ENCODE measurements around the gene SERAC1.
A peak's percentile ranks its signal among the peaks of the same experiment; 100 is the strongest.

The SERAC1 gene

DNA sequence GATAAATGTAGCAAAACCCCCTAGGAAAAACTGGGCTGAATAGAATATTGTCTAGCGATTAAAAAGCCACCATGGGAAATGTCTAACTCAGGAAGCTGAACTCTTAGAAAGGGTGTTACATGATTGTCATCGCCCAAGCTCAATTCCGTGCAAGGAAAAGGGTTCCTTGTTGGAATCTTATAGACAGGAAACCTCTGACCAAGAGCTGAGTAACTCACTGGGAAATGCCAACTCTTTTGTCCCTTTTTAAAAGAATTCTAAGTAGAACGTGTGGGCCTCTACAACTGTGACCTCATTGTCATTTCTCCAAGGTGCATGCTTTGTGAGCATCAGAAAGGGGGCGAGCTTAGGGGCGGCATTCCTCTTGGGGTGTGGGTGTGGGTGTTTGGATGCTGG, 98.3 kb downstream of the SERAC1 start:
- H3K27me3 Mint-ChIP-seq, result no peaks in the 10 kb centered on the region
- DNase-seq, result no peak
- H3K4me1 Mint-ChIP-seq (ENCODE audit: low read depth), result peaks cover 31% of the 10 kb centered on the region
- H3K4me3 Mint-ChIP-seq, result no peak overlapping the region
- H3K36me3 Mint-ChIP-seq (ENCODE audit: low read depth), result peaks cover 82% of the 10 kb centered on the region
- no peaks in the 10 kb centered on the region for H3K9me3 Mint-ChIP-seq
- peak overlapping the region; percentile 76 for H3K27ac Mint-ChIP-seq

DNA sequence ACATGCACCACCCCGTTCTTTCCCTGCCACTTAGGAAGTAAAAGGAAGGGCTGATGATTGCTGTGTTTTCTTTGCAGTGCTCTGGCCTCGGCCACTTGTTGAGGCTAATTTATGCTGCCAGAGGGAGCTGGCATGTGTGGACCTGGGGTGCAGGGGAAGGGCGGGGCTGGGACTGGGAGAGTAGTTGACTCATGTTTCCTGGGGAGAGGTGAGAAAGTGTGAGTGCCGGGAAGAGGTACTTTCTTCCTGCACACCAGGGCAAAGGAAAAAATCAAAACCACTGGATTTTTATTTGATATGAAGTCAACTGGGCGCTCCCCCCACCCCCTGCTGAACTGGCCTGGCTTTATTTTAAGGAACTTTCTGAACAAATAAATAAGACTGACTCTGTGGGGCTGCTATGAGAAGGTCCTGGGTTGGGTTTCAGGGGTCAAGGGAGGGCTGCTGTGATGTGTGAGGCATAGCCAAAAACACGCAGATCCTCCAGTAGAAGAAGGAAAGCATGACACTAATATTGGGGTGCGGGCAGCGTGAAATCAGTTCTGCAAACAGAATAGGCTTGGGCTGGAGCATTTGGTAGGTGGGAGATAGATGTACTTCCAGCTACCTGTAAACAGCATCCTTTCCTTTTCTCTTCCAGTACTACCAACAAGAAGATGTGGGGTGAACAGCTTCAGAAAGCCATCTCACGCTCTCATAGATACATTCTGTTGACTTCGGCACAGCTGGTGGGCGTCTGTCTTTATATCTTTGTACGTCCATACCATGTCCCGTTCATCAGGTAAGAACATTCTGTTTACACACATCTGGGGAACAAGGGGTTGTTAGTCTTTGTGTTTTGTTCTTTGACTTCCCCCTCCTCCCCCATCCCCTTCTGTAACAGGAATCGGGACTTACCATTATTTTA, 98.9 kb downstream of the SERAC1 start:
- no peaks in the 10 kb centered on the region for H3K9me3 Mint-ChIP-seq
- H3K36me3 Mint-ChIP-seq (ENCODE audit: low read depth), result peaks cover 79% of the 10 kb centered on the region
- H3K4me1 Mint-ChIP-seq (ENCODE audit: low read depth), result peaks cover 31% of the 10 kb centered on the region
- no peaks in the 10 kb centered on the region for H3K27me3 Mint-ChIP-seq
- peak overlapping the region; percentile 76 for H3K27ac Mint-ChIP-seq
- no peak overlapping the region for H3K4me3 Mint-ChIP-seq
- no peak for DNase-seq

DNA sequence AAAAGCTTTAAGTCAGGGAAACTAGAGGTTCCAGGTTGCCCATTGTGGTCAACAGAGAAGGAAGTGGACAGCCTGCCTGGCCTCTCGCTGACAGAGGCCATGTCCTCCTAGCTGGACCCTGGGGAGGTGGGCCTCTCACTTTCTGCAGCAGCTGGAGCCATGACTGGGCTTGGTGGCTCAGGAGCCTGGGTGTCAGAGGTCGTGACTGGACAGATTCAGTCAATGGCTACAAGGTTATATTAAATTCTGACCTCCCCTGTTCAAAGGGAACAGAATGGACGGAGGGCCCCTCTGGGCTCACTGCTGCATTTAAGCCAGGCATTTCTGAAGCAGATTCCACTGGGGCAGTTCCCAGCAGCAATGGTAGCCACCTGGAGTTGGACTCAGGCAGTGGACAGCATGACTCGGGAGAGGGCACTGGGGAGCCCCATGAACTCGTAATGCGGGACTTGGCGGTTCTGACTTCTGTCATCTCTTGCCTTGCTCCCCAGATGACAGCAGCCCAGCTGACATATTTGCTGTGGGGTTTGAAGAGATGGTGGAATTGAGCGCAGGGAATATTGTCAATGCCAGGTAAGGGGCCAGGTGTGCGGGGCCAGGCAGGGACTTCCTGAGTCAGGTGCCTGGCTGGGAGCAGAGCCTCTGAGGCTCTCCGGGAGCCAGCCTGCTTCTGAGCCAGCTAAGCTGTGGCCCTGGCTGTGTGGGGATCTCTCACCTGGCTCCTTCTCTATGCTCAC, 99.7 kb downstream of the SERAC1 start:
- Mint-ChIP-seq H3K4me3 (no peak overlapping the region), H3K27ac (peak overlapping the region; percentile 76), H3K36me3 (ENCODE audit: low read depth) (peaks cover 78% of the 10 kb centered on the region), H3K9me3 (no peaks in the 10 kb centered on the region), H3K27me3 (no peaks in the 10 kb centered on the region), H3K4me1 (ENCODE audit: low read depth) (peaks cover 31% of the 10 kb centered on the region)
- no peak for DNase-seq

DNA sequence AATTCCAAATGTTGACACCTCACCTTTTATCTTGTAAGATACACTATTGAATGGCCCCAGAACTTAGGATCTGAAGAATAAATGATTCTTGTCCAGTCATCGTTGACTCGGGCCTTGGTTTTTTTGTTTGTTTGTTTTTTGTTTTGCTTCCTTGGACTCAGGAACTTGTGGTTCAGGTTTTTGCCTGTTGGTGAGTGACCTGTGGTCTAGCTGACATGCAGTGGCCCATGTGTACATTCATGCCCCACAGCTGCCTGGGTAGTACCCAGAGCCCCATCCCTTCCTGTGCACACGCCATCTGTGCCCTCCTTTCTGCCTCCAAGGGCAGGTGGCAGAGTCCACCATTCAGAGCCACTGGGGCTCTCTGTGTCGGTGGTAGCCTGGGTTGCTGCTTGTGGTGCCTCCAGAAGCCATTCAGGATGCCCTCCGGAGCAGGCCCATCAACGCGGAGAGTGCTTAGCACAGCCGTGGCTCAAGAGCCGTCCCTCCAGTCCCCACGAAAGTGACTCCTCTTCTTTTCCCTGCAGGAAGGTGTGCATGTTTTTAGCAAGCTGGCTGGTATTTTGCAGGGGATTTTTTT, 100.5 kb downstream of the SERAC1 start:
- no peak overlapping the region for H3K27ac Mint-ChIP-seq
- H3K9me3 Mint-ChIP-seq, result no peaks in the 10 kb centered on the region
- DNase-seq, result no peak
- no peak overlapping the region for H3K4me3 Mint-ChIP-seq
- H3K4me1 Mint-ChIP-seq (ENCODE audit: low read depth), result peaks cover 31% of the 10 kb centered on the region
- no peaks in the 10 kb centered on the region for H3K27me3 Mint-ChIP-seq
- peaks cover 84% of the 10 kb centered on the region for H3K36me3 Mint-ChIP-seq (ENCODE audit: low read depth)

DNA sequence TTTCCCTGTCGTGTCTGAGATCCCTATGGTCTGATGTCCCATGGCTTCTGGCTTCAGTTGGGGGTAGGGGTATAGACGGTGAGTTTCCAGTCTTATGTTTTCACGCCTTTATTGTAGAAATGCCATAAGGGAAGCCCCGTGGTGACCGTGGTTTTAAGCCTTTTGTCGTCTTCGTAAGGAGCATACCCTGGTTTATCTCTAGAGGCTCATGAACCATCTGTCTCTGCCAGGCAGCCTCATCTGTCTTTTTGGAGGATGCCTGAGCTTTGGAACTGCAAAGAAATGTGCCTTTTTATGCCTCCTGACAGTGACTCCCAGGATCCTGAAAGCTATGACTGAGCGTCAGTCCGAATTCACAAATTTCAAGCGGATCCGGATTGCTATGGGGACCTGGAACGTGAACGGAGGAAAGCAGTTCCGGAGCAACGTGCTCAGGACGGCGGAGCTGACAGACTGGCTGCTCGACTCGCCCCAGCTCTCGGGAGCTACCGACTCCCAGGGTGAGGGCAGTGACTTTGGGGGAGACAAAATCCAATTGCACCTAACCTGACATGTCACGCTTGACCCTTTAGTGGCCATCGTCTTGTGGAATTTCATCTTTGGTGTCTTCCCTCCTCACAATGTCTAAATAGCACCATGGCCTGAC, 101.8 kb downstream of the SERAC1 start:
- H3K36me3 Mint-ChIP-seq (ENCODE audit: low read depth), result peaks cover 84% of the 10 kb centered on the region
- H3K27ac Mint-ChIP-seq, result no peak overlapping the region
- H3K4me3 Mint-ChIP-seq, result no peak overlapping the region
- H3K9me3 Mint-ChIP-seq, result no peaks in the 10 kb centered on the region
- H3K4me1 Mint-ChIP-seq (ENCODE audit: low read depth), result peaks cover 25% of the 10 kb centered on the region
- no peak for DNase-seq
- H3K27me3 Mint-ChIP-seq, result no peaks in the 10 kb centered on the region

DNA sequence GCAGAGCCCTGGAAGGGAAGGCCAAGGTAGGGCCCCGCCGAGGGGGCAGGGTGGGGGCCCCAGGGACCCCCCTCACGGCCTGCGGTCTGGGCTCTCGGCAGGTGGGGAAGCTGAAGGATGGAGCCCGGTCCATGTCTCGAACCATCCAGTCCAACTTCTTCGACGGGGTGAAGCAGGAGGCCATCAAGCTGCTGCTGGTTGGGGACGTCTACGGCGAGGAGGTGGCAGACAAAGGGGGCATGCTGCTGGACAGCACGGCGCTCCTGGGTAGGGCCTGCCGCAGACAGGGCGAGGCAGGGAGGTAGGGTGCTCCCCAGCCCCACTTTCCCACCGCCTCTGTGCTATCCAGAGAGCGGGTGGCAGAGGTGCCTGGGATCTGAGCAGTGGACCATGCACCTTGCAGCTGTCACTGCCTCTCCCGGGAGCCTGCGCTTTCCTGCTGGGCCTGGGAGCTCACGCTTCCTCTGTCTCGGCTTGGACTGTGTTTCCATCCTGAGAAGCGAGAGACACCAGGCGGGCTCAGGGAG, 103.3 kb downstream of the SERAC1 start:
- peaks cover 82% of the 10 kb centered on the region for H3K36me3 Mint-ChIP-seq (ENCODE audit: low read depth)
- H3K9me3 Mint-ChIP-seq, result no peaks in the 10 kb centered on the region

DNA sequence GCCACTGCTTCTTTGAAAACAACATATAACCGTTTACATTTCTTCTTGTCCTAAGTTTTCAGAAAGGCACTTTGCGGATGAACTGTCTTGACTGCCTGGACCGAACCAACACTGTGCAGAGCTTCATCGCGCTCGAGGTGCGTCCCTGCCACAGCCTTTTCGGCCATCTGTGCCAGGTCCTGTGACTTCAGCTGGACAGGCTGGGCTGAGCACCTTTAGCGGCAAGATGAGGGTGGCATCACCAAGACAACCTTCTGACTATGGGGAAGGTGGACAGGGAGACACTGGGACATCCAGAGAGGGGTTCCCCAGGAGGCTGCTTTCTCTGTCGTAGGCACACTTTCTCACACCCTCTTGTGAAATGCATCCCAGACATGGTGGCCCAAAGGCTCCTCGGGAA, 104.3 kb downstream of the SERAC1 start:
- Mint-ChIP-seq H3K36me3 (ENCODE audit: low read depth) (peaks cover 79% of the 10 kb centered on the region), H3K9me3 (no peaks in the 10 kb centered on the region), H3K4me1 (ENCODE audit: low read depth) (peaks cover 15% of the 10 kb centered on the region), H3K27me3 (no peaks in the 10 kb centered on the region), H3K27ac (no peak overlapping the region), H3K4me3 (no peak overlapping the region)
- no peak for DNase-seq

More for the DNA sequence above, 103.3 kb downstream of the SERAC1 start:
- Mint-ChIP-seq H3K27me3 (no peaks in the 10 kb centered on the region), H3K4me3 (no peak overlapping the region), H3K4me1 (ENCODE audit: low read depth) (peaks cover 22% of the 10 kb centered on the region), H3K27ac (no peak overlapping the region)
- DNase-seq, result no peak

DNA sequence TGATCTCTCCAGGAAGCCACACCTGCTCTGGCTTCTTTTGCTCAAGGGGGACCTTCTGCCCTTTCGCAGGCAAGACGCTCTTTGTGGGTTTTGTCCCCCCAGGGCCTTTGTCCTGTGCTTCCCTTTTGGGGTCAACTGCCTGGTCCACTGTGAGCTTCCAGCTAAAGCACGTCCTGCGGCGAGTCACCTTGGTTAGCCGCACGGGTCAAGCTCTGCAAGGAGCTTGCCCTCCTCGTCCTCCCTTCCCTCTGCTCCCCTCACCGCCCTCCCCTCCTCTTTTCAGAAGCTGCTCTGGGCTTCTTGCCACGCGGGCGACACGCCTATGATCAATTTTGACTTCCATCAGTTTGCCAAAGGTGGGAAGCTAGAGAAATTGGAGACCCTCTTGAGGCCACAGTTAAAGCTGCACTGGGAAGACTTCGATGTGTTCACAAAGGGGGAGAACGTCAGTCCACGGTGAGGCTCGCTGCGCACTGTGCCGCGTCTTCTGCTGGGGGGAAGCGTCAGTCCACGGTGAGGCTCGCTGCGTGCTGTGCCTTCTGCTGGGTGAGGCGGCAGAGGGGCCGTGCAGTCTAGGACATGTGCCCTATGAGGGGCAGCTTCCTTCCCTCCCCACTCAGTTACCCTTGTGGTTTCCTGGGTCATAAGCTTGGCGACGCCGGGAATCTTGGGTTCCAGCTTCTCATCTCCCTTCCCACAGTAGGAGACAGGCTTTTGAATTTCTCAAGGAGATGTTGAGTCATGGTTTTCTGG, 106.2 kb downstream of the SERAC1 start:
- DNase-seq, result no peak
- peaks cover 77% of the 10 kb centered on the region for H3K36me3 Mint-ChIP-seq (ENCODE audit: low read depth)
- H3K27ac Mint-ChIP-seq, result no peak overlapping the region
- H3K27me3 Mint-ChIP-seq, result no peaks in the 10 kb centered on the region
- no peak overlapping the region for H3K4me3 Mint-ChIP-seq
- peaks cover 28% of the 10 kb centered on the region for H3K4me1 Mint-ChIP-seq (ENCODE audit: low read depth)
- H3K9me3 Mint-ChIP-seq, result no peaks in the 10 kb centered on the region

DNA sequence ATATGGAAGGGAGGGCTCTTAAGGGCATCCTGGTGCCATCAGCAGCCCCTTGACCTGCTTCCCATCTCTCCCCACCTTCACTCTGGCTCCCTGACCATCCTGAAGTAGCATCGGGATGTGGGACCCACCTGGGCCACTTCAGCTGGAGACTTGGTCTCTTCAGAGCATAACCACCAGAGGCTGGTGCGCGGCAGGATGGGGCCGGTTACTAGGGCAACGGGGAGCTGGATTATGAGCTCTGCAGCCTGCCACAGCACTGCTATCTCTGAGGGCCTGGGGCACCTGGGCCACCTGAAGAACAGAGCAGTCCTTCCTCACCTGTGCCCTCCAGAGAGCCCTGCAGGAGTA, 106.7 kb downstream of the SERAC1 start:
- Mint-ChIP-seq H3K27me3 (no peaks in the 10 kb centered on the region), H3K4me1 (ENCODE audit: low read depth) (peaks cover 34% of the 10 kb centered on the region), H3K36me3 (ENCODE audit: low read depth) (peaks cover 77% of the 10 kb centered on the region), H3K4me3 (no peak overlapping the region), H3K27ac (no peak overlapping the region), H3K9me3 (no peaks in the 10 kb centered on the region)
- DNase-seq, result no peak

DNA sequence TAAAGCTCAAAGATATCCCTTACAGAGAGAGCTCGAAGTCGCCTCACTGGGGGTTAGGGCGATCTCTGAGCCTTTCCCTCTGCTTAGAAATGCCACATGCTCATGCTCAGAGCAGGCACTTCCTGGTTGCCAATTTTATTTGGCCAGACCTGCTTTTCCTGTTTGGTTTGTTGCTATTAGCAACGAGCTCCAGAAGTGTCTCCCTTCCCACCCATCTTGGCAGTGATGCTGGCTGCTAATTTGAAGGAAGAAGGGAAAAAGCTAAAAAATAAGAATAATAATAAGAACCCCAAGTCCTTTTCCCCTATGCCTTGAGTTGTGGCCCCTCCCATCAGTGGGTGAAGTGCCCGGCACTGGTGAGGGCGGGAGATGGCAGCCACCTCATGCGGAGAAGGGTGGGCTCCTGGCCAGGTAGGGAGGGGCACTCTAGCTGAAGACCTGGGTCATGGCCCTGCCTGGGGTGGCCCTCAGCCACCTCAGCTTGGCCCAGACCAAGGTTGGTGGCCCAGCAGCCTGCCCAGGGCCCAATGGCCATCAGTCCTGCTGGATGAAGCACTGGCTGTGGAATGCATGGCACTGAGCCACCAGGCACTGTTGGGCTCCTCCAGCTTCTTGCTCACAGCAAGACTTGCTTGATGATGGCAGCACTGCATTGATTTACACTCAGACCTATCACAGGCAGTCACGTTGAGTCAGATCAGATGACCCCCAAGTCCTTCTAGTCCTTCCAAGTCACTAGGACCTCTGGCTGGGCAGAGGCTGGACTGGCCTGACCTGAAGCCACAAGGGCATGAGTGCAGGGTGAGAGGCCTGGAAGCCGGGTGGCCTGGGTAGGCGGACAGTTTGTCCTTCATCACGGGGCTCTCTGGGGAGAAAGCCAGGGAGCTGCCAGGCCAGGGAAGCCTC, 107.4 kb downstream of the SERAC1 start:
- Mint-ChIP-seq H3K4me3 (no peak overlapping the region), H3K27me3 (no peaks in the 10 kb centered on the region), H3K9me3 (no peaks in the 10 kb centered on the region), H3K27ac (no peak overlapping the region), H3K36me3 (ENCODE audit: low read depth) (peaks cover 76% of the 10 kb centered on the region), H3K4me1 (ENCODE audit: low read depth) (peaks cover 40% of the 10 kb centered on the region)
- no peak for DNase-seq
